Activated naive CD4-positive, alpha-beta T cell treated with anti-CD3 and anti-CD28 coated beads, Interleukin-2, amount 50 U/mL, for 24 hours (primary cell): ENCODE measurements around the gene RBPJ.
A peak's percentile ranks its signal among the peaks of the same experiment; 100 is the strongest.

ENCODE experiments used
- H3K27ac Mint-ChIP-seq: one replicate; pipeline ENCODE4 v1.8.0; 2021; ENCODE audit warnings: mild to moderate bottlenecking, mixed read lengths
- H3K27me3 Mint-ChIP-seq: one replicate; pipeline ENCODE4 v1.8.0; 2021; ENCODE audit warnings: mixed read lengths
- H3K36me3 Mint-ChIP-seq: one replicate; pipeline ENCODE4 v1.8.0; 2021; ENCODE audit warnings: mixed read lengths
- H3K4me1 Mint-ChIP-seq: one replicate; pipeline ENCODE4 v1.8.0; 2021; ENCODE audit warnings: mixed read lengths
- H3K4me3 Mint-ChIP-seq: one replicate; pipeline ENCODE4 v1.8.0; 2021; ENCODE audit warnings: mild to moderate bottlenecking, mixed read lengths
- H3K9me3 Mint-ChIP-seq: one replicate; pipeline ENCODE4 v1.8.0; 2021; ENCODE audit warnings: mixed read lengths

The RBPJ gene

DNA sequence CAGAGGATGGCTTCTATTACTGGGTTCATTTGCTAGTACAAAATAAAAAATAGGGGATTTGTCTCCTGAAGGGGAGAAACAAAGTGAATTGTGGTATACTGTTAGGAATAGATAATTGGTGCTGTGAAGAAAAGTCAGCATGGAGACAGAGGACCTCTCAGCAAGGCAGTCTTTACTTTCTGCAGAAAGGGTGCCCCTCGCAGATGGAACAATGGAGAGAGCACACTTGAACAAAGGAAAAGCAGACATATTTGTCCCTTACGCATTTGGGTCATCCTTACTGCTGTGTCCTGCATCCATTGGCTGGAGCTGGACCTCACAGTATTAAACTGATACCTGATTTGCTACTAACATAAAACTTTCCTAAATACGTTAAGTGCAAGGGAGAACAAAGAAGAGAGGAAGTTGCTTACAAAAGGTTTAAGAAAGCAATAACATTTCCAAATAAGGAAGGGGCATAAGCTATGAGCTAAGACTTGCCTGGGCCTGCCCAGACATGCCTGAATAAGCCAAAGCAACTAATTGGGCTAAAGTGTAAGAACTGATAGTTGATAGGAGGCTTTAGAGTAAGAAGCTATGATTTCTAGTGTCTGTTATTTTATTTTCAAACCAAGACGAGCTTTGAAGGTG is 85.6 kb downstream of the RBPJ start:
- Mint-ChIP-seq H3K9me3 (peaks cover 7% of the 10 kb centered on the region), H3K36me3 (peaks cover 26% of the 10 kb centered on the region), H3K27ac (peak overlapping the region; percentile 46)

DNA sequence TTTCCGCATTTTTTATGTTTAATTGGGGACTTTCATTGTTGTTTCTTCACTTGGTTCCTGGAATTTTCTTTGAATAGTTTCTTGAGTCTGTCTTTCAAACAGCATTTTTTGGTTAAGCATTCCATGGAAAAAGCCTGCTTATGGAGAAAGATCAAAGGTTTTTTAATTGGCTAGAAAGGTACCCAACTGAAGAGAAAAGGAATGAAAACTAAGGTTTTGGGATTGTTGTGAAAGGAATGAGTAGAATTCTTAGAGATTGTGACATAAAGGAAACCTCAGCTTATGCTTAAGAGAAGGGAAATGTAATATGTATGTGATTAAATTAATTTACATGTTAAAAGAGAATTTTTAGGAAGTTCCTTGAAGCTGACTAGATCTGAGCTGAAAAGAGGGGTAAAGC is 86.7 kb downstream of the RBPJ start:
- Mint-ChIP-seq H3K36me3 (peaks cover 26% of the 10 kb centered on the region), H3K27me3 (no peaks in the 10 kb centered on the region), H3K27ac (peak overlapping the region; percentile 23), H3K4me1 (peaks cover 9% of the 10 kb centered on the region), H3K9me3 (peaks cover 7% of the 10 kb centered on the region), H3K4me3 (no peak overlapping the region)

More for the DNA sequence above, 85.6 kb downstream of the RBPJ start:
- Mint-ChIP-seq H3K4me3 (no peak overlapping the region), H3K27me3 (no peaks in the 10 kb centered on the region), H3K4me1 (peaks cover 9% of the 10 kb centered on the region)

DNA sequence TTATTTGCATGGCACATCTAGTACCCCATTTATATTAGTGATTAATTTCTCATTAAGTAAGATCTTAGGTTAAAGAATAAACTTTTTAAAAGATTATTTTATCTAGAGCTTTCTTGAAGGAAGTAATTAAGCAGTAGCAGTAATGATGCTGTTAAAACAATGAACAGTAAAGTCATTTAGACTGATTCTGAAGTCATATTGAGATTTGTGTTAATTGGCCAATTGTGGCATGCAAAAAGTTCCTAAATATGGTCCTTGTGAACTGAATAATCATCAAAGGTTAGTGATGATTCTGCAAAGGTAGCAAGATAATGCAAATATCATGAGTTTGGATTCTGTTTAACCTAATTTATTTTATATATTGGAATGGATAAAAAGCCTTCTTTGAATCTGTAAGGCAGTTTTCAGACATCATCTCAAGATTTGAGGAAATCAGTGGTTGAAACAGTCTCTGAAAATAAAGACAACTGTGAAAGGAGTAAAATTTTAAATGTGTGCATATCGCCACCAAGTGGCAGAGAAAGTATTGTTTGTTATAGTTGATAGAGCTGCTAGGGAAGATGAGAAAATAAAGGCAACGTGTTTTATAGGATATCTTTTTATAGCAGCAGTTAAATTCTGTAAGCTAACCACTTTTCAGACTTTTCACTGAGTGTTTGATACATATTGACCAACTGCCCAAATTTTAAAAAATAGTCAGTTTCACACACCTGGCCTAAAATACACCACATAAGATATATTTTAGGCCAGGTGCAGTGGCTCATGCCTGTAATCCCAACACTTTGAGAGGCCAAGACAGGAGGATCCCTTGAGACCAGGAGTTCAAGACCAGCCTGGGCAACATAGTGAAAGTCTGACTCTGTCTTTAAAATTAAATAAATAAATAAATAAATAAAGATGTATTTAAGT is 89.8 kb downstream of the RBPJ start:
- no peak overlapping the region for H3K27ac Mint-ChIP-seq
- peaks cover 4% of the 10 kb centered on the region for H3K4me1 Mint-ChIP-seq
- H3K36me3 Mint-ChIP-seq = peaks cover 19% of the 10 kb centered on the region
- no peaks in the 10 kb centered on the region for H3K27me3 Mint-ChIP-seq
- H3K4me3 Mint-ChIP-seq = no peak overlapping the region
- H3K9me3 Mint-ChIP-seq = peaks cover 7% of the 10 kb centered on the region

DNA sequence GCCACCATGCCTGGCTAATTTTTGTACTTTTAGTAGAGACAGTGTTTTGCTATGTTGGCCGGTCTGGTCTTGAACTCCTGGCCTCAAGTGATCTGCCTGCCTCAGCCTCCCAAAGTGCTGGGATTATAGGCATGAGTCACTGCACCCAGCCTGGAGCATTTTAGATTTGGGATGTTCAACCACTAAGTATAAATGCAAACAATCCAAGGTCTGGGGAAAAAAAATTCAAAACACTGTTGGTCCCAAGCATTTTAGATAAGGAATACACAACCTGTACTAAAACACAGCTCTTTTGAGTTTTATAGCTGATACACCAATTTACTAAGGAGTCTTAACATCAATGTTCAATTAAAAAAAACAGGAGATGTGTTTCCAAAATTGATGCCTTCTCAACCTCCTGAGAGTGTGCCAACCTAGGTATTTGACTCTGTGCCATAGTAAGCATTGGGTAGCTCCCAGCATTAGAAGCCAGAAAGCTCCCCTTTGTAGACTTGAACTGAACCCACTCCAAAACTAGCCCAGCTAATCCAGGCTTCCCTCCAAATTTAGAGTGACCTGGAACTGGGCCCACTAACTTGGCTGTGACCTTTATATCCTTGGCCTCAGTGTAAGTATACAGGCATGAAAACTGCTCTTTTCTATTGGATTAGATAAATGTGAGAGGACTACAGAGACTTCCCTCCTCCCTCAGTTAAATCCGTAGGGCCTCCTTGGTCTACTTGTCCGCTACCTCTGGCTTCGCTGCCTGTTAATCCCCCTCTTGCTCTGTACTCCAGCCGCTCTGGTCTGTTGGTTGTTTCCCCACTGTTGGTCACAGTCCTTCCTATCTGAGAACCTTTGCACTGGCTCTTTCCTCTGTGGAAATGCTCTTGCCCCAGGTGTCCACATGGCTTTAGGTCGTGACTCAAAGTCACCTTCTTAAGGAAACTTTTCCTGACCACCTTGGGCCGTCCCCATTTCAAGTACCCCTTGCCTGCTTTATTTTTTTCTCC is 91.9 kb downstream of the RBPJ start:
- no peaks in the 10 kb centered on the region for H3K4me1 Mint-ChIP-seq
- no peaks in the 10 kb centered on the region for H3K9me3 Mint-ChIP-seq
- no peak overlapping the region for H3K27ac Mint-ChIP-seq
- no peaks in the 10 kb centered on the region for H3K27me3 Mint-ChIP-seq
- H3K4me3 Mint-ChIP-seq = no peak overlapping the region
- peaks cover 7% of the 10 kb centered on the region for H3K36me3 Mint-ChIP-seq

DNA sequence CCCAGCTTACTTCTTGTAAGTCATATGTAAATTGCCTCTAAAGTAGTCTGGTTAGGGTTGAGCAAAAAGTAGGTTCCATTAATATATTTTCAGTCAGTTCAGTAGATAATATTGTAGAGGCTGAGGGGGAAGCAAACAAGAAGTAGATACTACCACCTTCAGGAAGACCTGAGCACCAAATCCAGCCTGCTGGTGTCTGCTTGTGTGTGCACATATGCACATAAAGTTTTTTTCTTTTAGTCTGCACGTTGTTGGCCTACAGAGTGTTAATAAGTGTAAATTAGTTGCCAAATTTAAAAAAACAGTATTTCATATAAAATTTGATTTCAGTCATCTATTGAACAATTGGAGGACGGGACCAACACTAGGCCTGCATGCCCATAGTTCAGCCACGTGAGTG is 92.8 kb downstream of the RBPJ start:
- no peaks in the 10 kb centered on the region for H3K9me3 Mint-ChIP-seq
- H3K27ac Mint-ChIP-seq = no peak overlapping the region
- H3K36me3 Mint-ChIP-seq = peaks cover 9% of the 10 kb centered on the region
- no peaks in the 10 kb centered on the region for H3K27me3 Mint-ChIP-seq
- H3K4me3 Mint-ChIP-seq = no peak overlapping the region
- no peaks in the 10 kb centered on the region for H3K4me1 Mint-ChIP-seq

DNA sequence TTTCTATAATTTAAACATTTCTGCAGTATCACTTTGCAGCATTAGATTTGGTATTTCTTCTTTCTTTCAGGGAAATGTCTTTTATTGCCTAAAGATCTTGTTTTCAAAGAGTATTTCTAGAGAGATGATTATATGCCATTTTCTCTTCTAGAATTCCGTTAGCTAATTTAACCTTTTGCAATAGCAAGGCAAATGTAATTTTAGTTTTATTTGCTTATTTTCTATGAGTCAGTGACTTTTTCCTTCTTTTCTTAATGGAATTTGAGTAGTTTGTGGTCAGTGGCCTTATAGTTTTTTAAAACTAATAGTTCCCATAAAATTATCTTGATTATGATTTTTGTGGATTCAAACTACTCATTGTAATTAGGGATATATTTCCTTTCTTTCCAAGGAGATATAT is 97.3 kb downstream of the RBPJ start:
- no peaks in the 10 kb centered on the region for H3K4me1 Mint-ChIP-seq
- H3K9me3 Mint-ChIP-seq = no peaks in the 10 kb centered on the region
- H3K27me3 Mint-ChIP-seq = no peaks in the 10 kb centered on the region
- peaks cover 28% of the 10 kb centered on the region for H3K36me3 Mint-ChIP-seq
- no peak overlapping the region for H3K27ac Mint-ChIP-seq
- no peak overlapping the region for H3K4me3 Mint-ChIP-seq

DNA sequence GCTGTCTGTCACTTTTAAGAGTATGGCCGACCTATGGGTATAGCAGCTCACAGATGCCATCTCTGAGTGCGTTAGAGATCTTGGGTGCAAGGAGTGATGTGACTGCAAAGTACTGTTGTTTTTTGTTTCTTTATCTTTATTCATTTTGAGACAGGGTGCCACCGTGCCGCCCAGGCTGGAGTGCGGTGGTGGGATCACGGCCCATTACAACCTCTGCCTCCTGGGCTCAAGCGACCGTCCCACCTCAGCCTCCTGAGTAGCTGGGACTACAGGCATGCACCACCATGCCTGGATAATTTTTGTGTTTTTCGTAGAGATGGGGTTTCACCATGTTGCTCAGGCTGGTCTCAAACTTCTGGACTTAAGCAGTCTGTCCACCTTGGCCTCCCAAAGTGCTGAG is 98.0 kb downstream of the RBPJ start:
- Mint-ChIP-seq H3K4me3 (no peak overlapping the region), H3K4me1 (no peaks in the 10 kb centered on the region), H3K9me3 (no peaks in the 10 kb centered on the region), H3K36me3 (peaks cover 31% of the 10 kb centered on the region), H3K27me3 (no peaks in the 10 kb centered on the region), H3K27ac (no peak overlapping the region)

DNA sequence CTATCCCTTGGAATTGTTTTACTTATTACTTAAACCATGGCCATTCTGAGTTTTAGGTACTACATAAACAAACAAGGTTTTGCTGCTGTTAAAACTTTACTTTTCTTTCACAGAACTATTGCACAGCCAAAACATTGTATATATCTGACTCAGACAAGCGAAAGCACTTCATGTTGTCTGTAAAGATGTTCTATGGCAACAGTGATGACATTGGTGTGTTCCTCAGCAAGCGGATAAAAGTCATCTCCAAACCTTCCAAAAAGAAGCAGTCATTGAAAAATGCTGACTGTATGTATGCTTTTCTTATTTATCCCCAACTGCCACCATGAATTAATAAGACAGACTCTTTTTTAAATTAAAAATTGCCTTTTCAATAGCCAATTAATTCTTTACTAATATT is 99.6 kb downstream of the RBPJ start:
- Mint-ChIP-seq H3K27ac (no peak overlapping the region), H3K4me1 (no peaks in the 10 kb centered on the region), H3K4me3 (no peak overlapping the region), H3K36me3 (peaks cover 31% of the 10 kb centered on the region), H3K27me3 (no peaks in the 10 kb centered on the region), H3K9me3 (no peaks in the 10 kb centered on the region)

DNA sequence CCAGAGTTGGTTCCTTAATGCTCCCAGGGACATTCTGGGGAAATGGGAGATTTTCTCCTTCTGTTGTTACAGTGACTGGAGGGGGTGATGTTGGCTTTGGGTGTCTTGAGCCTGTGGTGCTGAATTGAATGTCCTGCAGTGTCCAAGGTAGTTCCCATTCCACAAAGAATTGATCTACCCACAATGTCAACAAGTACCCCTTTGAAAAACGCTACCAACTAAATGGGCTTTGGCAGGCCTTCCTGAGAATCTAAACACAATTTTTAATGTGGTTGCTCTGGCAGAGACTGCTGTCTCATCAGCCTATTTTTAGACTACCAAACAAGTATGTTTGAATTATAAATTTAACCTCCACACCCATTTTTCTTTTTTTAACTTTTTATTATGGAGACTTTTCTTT is 100.1 kb downstream of the RBPJ start:
- H3K27me3 Mint-ChIP-seq = no peaks in the 10 kb centered on the region
- no peak overlapping the region for H3K27ac Mint-ChIP-seq
- no peaks in the 10 kb centered on the region for H3K9me3 Mint-ChIP-seq
- no peak overlapping the region for H3K4me3 Mint-ChIP-seq
- peaks cover 31% of the 10 kb centered on the region for H3K36me3 Mint-ChIP-seq
- no peaks in the 10 kb centered on the region for H3K4me1 Mint-ChIP-seq

DNA sequence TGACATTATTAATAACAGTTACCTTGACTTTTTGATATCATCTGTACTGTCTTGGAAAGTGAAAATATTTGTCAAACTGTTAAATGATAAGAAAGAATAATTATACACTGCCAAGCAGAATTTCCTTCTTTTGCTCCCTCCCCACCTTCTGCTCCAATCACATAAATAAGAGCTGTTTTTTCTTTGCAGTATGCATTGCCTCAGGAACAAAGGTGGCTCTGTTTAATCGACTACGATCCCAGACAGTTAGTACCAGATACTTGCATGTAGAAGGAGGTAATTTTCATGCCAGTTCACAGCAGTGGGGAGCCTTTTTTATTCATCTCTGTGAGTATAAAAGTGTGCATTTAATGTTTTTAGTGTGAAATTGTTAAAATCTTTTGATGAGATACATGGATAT is 103.3 kb downstream of the RBPJ start:
- H3K4me3 Mint-ChIP-seq = no peak overlapping the region
- H3K36me3 Mint-ChIP-seq = peaks cover 34% of the 10 kb centered on the region
- no peak overlapping the region for H3K27ac Mint-ChIP-seq
- H3K4me1 Mint-ChIP-seq = peaks cover 18% of the 10 kb centered on the region
- H3K9me3 Mint-ChIP-seq = no peaks in the 10 kb centered on the region
- H3K27me3 Mint-ChIP-seq = no peaks in the 10 kb centered on the region

DNA sequence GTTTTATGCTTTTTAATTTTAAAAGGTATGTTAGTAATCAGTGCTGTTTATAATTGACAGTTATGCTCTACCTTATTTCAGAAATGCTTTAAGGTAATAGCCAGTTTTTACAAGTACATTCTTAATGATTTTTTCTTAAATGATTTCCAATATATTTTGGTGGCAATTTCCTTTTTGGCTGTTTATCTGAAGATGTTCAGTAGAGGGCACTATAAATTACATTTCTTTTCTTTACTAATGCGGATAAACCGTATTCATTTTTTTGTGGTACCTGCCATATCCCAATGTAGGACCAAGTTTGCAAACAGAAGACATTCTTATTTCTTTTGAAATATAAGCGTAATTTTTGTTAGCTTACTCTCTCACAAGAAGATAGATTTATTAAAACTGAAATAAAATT is 104.0 kb downstream of the RBPJ start:
- Mint-ChIP-seq H3K36me3 (peaks cover 34% of the 10 kb centered on the region), H3K27ac (no peak overlapping the region), H3K9me3 (no peaks in the 10 kb centered on the region), H3K27me3 (no peaks in the 10 kb centered on the region), H3K4me3 (no peak overlapping the region), H3K4me1 (peaks cover 18% of the 10 kb centered on the region)

DNA sequence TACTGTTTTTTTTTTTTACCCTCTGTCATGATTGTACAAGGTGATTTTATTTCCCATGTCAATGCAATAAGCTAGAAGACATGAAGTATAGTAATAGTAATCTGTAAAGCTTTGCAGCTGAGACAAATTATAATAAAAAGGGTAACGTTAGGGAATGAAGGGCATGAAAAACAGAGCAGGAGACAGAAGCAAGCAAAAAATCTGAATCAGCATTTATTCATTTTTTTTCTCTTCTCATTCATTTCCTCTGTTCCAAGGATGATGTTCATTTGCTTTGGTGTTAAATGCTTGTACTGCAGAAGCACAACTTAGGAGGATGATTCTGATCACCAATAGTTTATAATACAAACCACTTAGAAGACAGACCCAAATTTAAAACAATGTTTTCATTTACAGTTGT is 105.1 kb downstream of the RBPJ start:
- Mint-ChIP-seq H3K4me1 (peaks cover 18% of the 10 kb centered on the region), H3K36me3 (peaks cover 41% of the 10 kb centered on the region), H3K27ac (no peak overlapping the region), H3K27me3 (no peaks in the 10 kb centered on the region), H3K4me3 (no peak overlapping the region), H3K9me3 (no peaks in the 10 kb centered on the region)

DNA sequence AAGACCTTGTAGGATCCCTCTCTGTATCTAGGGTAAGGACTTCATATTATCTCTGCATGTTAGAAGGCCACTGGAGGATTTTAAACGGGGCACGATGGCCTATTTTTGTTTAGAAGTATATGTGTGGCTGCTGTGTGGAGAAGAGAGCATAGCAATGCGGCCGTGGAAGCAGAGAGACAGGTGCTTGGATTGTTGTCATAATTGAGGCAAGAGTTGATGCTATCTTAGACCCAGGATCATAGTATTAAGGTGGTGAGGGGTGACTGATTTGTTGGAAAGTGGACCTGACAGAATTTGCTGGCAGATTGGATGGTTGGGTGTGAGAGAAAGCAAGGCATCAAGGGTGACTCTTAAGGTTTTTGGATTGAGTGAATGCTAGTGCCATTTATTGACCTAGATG is 106.1 kb downstream of the RBPJ start:
- no peaks in the 10 kb centered on the region for H3K9me3 Mint-ChIP-seq
- peak overlapping the region; percentile 20 for H3K27ac Mint-ChIP-seq
- peaks cover 18% of the 10 kb centered on the region for H3K4me1 Mint-ChIP-seq
- H3K4me3 Mint-ChIP-seq = no peak overlapping the region
- H3K36me3 Mint-ChIP-seq = peaks cover 37% of the 10 kb centered on the region
- H3K27me3 Mint-ChIP-seq = no peaks in the 10 kb centered on the region

DNA sequence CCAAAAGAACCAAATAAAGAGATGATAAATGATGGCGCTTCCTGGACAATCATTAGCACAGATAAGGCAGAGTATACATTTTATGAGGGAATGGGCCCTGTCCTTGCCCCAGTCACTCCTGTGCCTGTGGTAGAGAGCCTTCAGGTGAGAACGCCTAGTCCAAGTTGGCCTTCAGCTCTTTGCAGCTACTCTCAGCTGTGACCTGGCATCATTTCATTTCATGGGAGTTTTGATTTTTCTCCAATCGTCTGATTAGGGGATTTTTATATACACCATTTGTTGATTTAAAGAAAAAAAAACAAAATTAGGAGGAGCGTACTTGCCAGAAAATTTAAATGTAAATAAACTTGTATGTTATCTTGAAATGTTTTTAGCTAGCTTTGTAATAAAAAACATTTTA is 109.1 kb downstream of the RBPJ start:
- H3K27me3 Mint-ChIP-seq = no peaks in the 10 kb centered on the region

DNA sequence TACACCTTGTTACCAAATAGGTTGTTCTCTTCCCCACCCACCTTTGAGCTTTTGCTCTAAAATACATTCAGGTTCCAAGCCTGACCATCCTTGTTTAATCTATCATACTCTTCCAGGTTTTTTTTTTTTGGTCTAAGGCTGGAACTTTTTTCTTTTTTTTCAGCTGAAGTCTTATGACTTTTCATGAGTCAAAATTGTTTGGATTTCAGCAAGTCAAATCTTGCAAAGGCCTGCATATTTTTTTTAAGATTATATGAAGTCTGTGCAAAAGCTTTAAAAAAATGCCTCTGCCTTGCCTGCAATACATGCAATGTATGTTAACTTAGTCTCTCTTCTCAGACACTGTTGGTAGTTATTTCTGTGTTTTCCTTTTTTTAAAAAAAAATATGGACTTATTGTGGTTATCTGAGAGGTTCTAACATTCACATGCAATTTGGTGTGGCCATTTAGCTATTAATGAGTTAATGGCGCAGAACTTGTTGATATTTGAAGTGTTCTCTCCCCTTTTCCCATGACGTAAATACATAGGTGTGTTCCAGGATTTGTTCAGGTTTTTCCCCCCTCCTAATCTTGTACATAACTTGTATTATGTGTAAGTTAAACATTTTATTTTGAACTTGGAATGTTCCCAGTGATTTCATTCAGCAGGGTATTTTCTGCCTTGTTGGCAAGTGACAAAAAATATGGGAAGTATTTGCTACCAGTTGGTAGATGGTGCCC is 110.8 kb downstream of the RBPJ start:
- Mint-ChIP-seq H3K27me3 (no peaks in the 10 kb centered on the region), H3K4me3 (no peak overlapping the region), H3K27ac (no peak overlapping the region), H3K9me3 (no peaks in the 10 kb centered on the region), H3K36me3 (peaks cover 23% of the 10 kb centered on the region), H3K4me1 (peaks cover 18% of the 10 kb centered on the region)

More for the DNA sequence above, 109.1 kb downstream of the RBPJ start:
- Mint-ChIP-seq H3K27ac (no peak overlapping the region), H3K4me3 (no peak overlapping the region), H3K4me1 (peaks cover 23% of the 10 kb centered on the region), H3K9me3 (no peaks in the 10 kb centered on the region), H3K36me3 (peaks cover 26% of the 10 kb centered on the region)
